Stimulated activated CD4-positive, alpha-beta T cell treated with anti-CD3 and anti-CD28 coated beads, Interleukin-15, amount 100 ng/mL, for 24 hours (primary cell): ENCODE data around the gene BCL2L14.

Source experiments
- DNase-seq: peaks from one replicate; pipeline ENCODE4 v3.0.0-alpha.2; 2020

The BCL2L14 gene, protein sequence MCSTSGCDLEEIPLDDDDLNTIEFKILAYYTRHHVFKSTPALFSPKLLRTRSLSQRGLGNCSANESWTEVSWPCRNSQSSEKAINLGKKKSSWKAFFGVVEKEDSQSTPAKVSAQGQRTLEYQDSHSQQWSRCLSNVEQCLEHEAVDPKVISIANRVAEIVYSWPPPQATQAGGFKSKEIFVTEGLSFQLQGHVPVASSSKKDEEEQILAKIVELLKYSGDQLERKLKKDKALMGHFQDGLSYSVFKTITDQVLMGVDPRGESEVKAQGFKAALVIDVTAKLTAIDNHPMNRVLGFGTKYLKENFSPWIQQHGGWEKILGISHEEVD

DNA sequence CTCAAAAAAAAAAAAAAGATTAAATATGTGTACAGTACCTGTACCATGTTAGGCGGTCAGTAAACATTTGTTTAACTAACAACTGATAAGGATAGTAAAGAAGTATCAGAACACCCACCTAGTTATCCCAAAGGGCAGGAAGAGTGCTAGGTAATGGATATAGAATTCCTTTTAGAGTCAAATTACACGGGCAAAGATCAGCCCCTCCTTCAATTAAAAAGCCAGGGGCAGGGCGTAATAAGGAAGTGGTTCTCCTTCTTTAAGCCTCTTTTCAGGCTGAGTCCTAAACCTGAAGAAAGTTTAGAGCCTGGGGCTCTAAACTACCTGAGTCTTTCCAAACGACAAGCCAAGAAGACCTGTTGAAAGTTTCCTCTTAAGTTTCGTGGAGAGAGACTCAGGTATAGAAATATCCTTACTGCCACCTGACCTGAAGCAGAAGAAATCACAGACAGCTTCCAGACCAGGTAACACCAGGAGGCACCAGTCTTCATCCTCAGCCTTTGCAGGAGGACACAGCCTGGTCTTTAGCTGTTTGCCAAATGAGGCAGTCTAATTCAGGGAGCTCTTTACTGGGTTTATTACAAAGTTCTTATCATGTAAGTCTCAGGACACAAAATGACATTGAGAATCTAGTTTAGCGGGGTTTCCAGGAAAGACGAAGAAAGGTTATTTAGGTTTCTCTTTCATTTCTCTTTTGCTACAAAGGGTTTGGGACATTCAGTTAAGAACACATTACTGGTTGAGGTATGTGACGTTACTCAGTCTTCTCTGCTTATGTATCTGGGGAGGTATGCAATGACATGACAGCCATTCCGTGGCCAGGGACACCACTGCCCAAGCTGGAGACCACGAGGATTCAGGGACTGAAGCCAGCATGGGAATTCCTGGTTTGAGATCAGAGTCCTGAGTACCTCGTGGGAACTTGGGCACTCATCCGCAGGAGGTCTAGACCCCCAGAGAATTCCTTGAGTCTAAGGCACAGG is at the start of gene BCL2L14:
Gene BCL2L14, plus strand, starts transcription at position 266 of the 983 bp plus-strand sequence. CDS start 8,367 bp downstream, outside the sequence.
- peak; percentile 18 for DNase-seq

DNA sequence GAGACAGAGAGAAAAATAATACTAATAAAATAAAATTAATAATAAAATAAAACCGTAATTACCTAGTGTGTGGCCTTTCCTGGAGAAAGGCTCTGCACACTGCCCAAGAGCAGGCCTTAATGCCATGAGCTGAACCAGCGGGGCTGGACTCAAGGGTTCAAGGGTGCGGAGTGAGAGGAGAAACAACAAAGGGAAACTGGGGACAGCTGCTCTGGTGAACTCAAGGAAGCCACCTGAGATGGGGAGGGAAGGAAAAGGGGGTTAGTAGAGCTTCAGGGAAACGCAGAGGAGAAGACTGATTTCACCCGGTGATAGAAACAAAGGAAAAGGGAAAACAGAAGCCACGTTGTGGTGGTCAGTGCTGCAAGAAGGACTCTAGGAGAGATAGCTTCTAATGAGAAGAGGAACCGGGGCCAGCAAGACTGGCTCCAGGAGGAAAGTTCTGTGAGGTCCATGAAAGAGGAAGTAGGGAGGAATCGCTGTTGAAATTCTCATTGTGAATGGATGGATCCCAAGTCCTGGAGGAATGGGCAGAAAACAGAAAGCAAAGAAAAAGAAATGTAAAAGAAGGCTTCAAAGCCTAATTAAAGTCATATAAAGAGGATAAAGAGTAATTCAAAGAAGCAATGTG is 48.3 kb upstream of the BCL2L14 start:
- no peak for DNase-seq

DNA sequence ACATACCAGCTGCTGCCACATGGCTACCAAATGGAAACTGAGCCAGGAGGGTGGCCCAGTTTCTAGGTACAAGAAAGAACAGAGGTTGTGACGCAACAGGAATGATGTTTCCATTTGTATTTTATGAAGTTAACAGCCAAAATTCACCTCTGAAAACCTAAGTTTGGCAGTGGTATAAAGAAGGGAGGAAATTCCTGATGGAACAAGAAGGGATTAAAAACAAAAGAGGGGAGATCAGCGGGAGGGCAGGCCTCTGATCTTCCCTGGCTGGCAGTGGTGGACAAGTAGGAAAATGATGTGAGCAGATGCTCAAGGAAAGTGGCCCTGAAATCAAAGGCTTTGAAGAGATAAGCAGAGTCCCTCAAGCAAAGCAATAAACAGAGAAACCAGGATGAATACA is 47.3 kb upstream of the BCL2L14 start:
- DNase-seq: no peak

DNA sequence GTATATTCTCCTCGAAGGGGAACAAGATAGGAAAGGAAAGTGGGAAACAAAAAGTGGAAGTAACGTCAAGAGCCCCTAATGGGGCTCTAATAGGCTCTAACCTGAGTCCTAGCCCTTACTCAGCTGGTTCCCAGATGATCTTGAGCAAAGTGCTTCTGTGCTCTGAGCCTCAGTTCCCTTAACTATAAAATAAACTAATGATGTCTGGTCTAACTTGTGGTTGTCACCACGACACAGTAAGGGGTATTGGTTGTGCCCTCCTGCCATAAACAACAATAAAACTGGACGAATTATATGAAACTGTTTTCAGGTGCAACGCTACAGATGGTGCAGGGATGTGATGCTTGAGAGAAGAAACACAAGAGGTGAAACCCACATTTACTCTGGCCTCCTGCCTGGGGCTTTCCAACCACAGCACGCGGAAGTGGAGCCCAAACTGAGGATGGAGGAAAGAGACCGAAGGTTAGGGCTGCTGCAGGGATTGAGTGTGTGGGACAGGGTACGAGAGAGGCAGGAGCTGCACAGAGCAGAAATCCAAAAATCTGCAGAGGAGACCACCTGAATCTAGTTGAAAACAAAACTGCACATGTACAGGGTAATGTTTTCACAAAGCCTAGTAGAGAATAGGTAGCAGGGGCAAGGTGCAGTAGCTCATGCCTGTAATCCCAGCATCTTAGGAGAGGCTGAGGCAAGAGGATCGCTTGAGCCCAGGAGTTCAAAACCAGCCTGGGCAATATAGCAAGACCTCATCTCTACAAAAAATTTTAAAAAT is 45.6 kb upstream of the BCL2L14 start:
- DNase-seq: peak; percentile 62

DNA sequence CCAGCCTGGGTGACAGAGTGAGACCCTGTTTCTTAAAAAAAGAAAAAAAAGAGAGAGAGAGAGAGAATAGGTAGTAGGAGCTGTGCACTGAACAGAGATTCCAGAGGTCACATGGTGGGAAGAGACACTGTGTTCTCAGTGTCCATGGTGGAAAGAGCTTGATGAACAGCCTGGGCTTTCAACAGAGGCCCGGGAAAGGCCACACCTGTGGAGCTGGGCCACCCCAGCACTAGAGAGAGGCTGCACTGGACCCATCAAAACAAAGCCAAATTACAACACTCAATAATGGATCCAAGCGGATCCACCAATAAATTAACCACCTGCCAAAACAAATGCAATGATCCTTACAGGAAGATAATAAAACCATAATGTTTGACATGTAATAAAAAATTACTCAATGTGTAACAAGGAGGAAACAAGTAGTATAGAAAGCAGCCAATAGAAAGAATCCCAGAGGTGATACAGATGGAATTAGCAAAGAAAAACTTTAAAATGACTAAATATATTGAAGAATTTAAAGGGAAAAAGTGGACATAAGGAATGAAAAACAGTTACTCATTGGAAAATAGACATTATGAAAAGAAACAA is 44.8 kb upstream of the BCL2L14 start:
- no peak for DNase-seq

DNA sequence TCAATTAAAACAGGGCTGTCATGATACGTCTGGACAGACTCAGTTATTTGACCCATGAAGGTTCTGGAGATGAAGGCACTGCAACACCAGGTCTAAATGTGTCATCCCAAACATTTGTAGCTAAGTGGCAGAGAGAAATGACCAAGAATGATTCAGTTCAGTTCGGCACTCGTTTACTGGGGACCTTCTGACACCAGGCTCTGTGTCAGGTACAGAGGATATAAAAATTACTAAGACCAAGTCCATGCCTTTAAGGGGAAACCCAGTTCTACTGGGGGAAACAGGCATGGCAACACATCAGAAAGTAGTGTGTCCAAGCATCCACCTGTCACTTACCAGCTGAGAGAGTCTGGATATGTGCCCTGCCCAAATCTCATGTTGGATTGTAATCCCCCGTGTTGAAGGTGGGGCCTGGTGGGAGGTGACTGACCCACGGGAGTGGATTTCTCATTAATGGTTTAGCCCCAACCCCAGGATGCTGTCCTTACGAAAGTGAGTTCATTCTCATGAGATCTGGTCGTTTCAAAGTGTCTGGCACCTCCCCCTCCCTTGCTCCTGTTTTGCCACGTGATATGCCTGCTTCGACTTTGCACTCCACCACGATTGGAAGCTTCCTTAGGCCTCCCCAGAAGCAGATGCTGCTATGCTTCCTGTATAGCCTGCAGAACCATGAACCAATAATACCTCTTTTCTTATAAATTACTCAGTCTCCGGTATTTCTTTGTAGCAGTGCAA is 41.9 kb upstream of the BCL2L14 start:
- DNase-seq: no peak

DNA sequence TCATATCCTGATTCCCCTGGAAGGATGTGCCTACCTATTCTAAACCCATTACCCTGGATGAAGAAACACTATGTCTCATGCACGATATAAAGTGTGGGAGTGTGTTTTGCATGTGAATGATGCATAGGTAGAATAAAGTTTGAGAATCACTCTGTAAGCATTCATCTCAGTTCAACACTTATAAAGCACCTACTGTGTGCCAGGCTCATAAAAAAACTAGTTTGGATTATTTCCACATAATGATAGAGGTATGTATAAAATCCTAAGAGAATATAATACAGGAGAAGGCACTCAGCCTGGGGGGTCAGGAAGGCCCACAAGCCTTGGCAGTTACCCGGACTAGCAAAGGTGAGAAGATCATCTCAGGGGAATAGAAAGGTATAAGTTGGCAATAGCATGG is 41.1 kb upstream of the BCL2L14 start:
- no peak for DNase-seq

DNA sequence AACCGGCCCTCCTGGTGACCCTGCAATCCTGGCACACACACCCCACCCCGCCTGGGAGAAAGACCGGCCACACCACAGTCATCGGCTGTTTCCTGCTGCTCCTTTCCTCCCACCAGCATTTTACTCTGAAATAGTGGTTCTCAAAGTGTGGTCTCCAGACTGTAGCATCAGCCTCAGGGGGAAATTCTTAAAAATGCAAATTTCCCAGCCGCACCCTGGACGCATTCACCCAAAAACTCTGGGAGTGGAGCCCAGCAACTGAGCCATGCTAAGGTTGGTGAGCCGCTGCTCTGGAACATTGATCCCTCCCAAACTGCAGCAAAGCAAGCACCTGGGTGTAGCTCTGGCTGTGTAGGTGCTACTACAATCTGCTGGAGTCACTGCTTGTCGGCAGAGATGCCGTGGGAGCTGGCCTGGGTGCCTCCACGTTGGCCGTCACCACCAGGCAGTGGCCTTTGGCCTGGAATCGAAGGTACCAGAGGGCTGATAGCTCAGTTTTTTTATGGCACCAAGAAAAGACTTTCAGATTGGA is 38.4 kb upstream of the BCL2L14 start:
- DNase-seq: peak; percentile 22

DNA sequence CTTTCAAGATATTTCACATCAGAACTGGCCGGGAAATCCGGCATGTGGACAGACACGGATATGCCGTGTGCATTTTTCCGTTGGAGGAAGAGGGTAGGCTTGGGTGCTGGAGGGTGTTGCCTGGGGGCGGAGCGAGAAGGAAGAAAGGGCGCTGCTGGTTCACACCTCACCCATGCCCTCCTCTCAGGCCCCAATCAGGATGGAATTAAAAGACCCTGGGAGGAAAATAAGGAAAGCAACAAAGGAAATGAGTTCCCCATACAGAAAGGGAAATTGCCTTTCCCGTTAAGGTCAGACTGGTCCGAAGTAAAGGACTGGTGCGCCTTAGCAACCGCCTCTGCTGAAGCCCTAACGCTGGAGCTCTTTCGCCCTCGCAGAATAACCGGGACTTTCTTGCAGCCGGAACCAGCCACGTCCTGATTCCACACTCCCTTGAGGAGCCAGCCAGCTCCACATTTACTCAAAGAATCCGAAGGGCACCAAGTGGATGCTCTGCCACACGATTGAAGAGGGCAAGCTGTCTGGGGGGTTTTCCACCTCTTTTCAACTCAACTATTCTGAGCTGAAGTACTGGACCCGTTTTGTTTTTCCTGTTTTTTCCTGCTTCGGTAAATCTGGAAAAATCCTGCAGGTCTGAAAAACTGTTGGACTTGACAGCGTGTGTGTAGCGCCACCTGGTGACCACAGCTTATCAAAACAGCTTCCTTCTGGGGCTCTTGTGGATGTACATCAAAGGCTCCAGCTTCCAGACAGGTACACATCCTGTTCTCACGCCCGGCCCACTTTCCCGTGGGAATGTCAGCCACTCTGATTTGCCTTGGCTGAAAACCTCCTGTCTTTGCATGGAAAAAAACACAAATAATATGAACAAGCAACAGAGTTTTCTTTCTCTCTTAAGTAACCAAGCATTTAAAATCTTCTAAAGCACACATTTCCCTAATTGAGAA is 37.6 kb upstream of the BCL2L14 start:
- peak; percentile 79 for DNase-seq

DNA sequence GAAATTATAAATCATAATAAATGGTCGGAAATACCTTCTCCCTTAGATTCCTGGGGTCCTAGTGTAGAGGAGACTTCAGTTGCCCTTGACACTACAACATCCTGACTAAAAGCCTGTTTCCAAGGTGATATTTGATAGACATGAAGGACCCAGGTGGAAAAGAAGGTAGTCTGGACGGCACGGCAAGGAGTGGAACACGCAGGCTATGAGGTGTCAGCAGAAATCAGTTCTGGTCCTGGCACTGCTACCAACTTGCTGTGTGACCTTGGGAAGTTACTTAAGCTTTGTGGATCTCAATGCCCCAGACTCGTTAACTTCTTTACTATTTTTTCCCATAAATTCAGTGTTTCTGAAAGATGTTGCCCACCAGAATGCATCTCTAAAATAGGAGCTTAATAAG is 36.9 kb upstream of the BCL2L14 start:
- no peak for DNase-seq

DNA sequence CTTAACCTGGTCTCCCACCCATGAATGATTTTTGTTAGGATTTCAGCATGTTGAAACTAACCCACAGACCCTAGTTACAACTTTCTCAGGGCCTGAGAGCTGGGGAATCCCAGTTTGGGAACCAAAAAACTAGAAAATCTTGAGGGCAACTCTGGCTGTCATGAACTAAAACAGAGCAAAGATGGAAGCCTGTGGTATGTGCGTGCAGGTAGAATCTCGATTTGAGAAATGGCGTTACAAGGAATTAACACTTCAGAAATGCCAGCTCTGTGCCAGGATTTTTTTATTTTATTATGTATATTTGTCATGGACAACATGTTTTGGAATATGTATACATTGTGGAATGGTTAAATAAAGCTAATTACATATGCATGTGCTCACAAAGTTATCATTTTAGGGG is 36.4 kb upstream of the BCL2L14 start:
- no peak for DNase-seq

DNA sequence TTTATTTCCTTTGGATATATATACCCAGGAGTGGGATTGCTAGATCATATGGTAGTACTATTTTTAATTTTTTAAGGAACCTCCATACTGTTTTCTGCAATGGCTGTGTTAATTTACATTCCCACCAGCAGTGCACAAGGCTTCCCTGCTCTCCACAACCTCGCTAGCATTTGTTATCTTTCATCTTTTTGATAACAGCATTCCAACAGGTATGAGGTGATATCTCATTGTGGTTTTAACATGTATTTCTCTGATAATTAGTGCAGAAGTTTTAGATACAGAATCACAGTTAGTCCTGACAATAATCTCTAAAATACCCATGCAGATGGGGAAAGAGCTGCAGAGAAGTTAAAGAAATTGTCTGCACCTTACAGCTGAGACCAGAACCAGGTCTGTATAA is 35.5 kb upstream of the BCL2L14 start:
- no peak for DNase-seq

DNA sequence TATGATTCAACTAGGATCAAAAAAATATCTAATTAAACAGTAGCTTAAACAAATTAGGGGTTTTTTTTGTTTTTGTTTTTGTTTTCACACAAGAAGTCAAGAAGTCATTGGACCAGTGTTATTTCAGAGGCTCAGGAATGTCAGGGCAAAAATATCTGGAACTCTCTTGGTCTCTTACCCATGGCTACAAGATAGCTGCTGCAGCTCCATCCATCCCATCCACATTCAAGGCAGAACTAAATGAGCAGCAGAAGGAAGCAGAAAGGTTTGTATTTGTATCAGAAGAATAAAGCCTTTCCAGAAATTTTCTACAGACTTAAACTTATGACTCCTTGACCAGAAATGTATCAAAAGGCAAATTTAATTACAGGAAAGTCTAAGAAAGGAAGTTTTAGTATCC is 33.8 kb upstream of the BCL2L14 start:
- DNase-seq: no peak

DNA sequence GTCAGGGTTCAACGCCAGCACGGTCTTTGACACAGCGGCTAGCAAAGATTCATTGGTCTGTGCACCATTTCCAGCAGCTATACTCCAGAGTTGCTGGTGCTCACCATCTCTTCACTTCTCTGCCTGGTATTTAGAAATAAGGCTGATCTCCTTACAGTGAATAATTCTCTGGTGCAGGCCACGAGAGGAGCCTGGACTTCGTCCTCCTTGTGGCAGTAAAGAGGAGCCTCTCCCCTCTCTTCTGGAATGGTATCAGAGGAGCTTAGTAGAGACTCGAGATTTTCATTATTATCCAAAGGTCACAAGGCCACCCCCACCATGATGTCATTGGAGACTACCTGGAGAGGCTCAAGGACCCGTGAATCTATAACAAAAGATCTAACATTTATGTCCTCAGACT is 30.8 kb upstream of the BCL2L14 start:
- no peak for DNase-seq

DNA sequence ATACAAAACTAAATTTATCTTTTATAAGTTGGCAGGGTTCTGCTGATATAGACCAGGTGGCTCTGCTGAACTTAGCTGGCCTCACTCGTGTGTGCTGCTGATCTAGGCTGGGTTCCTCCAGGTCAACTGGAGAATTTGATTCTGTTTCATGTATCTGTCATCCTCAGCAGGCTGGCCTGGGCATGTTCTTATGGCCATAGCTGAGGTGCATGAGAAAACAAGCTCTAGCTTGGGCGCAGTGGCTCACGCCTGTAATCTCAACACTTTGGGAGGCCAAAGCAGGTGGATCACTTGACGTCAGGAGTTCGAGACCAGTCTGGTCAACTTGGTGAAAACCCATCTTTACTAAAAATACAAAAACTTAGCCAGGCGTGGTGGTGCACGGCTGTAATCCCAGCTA is 24.3 kb upstream of the BCL2L14 start:
- DNase-seq: no peak

DNA sequence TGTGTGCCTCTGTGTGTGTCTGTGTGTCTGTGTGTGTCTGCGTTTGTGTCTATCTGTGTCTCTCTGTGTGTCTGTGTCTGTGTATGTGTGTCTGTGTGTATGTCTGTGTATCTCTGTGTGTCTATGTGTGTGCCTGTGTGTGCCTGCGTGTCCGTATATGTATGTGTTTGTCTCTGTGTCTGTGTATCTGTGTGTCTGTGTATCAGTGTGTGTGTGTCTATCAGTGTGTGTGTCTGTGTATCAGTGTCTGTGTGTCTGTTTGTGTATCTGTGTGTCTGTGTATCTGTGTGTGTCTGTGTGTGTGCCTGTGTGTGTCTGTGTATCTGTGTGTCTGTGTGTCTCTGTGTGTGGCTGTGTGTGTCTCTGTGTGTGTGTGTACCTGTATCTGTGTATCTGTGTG is 23.1 kb upstream of the BCL2L14 start:
- DNase-seq: no peak

DNA sequence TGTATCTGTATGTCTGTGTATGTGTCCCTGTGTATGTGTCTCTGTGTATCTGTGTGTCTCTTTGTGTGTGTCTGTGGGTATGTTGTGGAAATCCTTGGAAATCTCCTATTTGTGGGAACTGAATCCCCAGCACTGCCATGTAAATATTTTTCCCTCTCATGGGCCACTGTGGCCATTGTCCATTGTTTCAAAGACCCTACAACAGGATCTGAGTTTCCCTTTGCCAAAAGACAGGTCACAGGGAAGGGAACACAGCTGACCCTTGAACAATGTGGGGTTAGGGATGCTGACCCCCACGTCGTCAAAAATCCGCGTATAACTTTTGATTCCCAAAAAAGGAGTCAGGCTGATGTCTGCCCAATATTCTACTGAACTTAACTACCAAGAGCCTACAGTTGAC is 22.5 kb upstream of the BCL2L14 start:
- DNase-seq: no peak

DNA sequence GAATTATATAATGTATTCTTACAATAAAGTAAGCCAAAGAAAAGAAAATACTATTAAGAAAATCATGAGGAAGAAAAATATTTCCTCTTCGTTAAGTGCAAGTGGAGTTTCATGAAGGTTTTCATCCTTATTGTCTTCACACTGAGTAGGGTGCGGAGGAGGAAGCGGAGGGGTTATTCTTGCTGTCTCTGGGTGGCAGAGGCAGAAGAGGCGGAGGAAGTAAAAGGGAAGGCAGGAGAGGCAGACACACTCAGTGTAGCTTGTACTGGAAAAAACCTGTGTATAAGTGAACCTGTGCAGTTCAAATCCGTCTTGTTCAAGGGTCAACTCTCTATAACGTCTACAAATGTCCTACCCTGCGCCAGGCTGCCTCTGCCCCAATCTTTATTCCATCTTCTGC is 22.0 kb upstream of the BCL2L14 start:
- no peak for DNase-seq

DNA sequence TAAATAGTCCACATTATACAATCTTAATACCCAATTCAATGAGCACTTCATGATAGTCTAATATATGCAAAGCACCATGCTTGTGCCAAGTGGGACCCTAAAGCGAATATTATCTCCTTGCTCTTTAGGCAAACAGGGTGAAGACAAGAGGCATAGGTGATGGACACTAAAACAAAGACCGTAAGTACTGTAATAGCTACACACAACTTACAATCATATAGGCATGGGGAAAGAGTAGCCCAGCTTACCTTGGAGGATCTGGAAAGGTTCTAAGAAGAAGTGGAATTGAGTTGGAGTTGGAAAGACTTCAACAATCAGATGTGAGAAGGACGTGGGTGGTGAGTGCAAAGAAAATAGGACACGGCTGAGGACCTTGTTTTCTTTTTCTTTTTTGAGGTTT is 19.1 kb upstream of the BCL2L14 start:
- DNase-seq: no peak

DNA sequence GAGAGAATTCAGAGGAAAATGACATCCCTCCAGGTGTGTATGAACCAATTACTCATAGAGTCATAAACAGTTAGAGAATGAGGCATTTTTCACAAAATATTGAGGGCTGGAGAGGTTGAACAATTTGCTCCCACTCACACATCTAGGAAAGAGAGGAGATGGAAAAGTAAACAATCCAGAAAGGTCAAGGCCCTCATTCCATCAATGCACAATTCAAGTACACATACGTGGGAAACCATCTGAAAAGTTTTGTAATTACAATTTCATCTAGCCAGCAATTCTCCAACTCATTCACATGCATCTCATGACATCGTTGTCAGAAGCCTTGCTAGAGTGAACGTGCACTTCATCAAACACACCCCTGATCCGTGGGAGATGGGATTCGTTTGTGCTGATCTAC is 15.7 kb upstream of the BCL2L14 start:
- DNase-seq: no peak
